ENCODE measurements around the gene CAMTA1.
A peak's percentile ranks its signal among the peaks of the same experiment; 100 is the strongest.

CAMTA1 gene

GRCh38 chr1:7225711-7226505 lies 440.7 kb downstream of the CAMTA1 start:
- Histone ChIP-seq H3K18ac (ENCODE audit: low read length) (no peak overlapping the region), H2BK120ac (ENCODE audit: insufficient read depth, low read length, poor library complexity) (no peak overlapping the region), H2AFZ (ENCODE audit: insufficient read depth, low read length, poor library complexity) (no peak overlapping the region), H3K27me3 (ENCODE audit: insufficient read depth, low read length) (no peaks in the 10 kb centered on the region), H4K8ac (ENCODE audit: low read depth, low read length) (no peak overlapping the region), H4K12ac (ENCODE audit: low read depth, low read length) (no peak overlapping the region), H3K79me1 (ENCODE audit: low read length) (no peaks in the 10 kb centered on the region), H2BK12ac (ENCODE audit: low read length) (no peak overlapping the region), H3K23ac (ENCODE audit: low read length) (no peak overlapping the region), H3K79me2 (ENCODE audit: control insufficient read depth, insufficient read depth, low read length, poor library complexity) (no peaks in the 10 kb centered on the region), H3K36me3 (ENCODE audit: control insufficient read depth in 1 of 2, insufficient read depth in 2 of 2, low read length in 2 of 2) (no peaks in the 10 kb centered on the region), H3K27ac (ENCODE audit: low read depth, low read length) (no peak overlapping the region), H3K9me3 (ENCODE audit: insufficient read depth, low read depth, low read length) (no peaks in the 10 kb centered on the region), H3K14ac (ENCODE audit: low read length) (no peak overlapping the region), H3K4me1 (ENCODE audit: control insufficient read depth in 1 of 2, insufficient read depth in 2 of 2, low read length in 2 of 2) (no peaks in the 10 kb centered on the region), H3K4ac (ENCODE audit: low read depth, low read length) (no peak overlapping the region), H2BK5ac (ENCODE audit: low read depth, low read length, poor library complexity) (no peak overlapping the region), H3K4me3 (ENCODE audit: low read depth, low read length) (peak overlapping the region; percentile 23), H4K91ac (ENCODE audit: low read depth, low read length) (no peak overlapping the region), H2AK5ac (ENCODE audit: low read length) (no peak overlapping the region), H3K9ac (ENCODE audit: low read length) (no peak overlapping the region), H3K4me2 (ENCODE audit: low read length) (no peak overlapping the region)
- DNase-seq = no peak
- WGBS (ENCODE audit: extremely low coverage, insufficient coverage, insufficient read length) = no CpG with 5 or more reads among the region's 11 CpGs

GRCh38 chr1:7227654-7228053 lies 442.4 kb downstream of the CAMTA1 start:
- WGBS (ENCODE audit: extremely low coverage, insufficient coverage, insufficient read length) = no CpG with 5 or more reads among the region's 5 CpGs
- Histone ChIP-seq H3K27me3 (ENCODE audit: insufficient read depth, low read length) (no peaks in the 10 kb centered on the region), H3K4me3 (ENCODE audit: low read depth, low read length) (no peak overlapping the region)

GRCh38 chr1:7228252-7228961 lies 443.2 kb downstream of the CAMTA1 start:
- Histone ChIP-seq H3K4me2 (ENCODE audit: low read length) (no peak overlapping the region), H2BK5ac (ENCODE audit: low read depth, low read length, poor library complexity) (no peak overlapping the region)

More at GRCh38 chr1:7227654-7228053, 442.4 kb downstream of the CAMTA1 start:
- H2BK5ac ChIP-seq (ENCODE audit: low read depth, low read length, poor library complexity) = no peak overlapping the region
- H3K4ac ChIP-seq (ENCODE audit: low read depth, low read length) = no peak overlapping the region
- H3K9me3 ChIP-seq (ENCODE audit: insufficient read depth, low read depth, low read length) = no peaks in the 10 kb centered on the region
- no peaks in the 10 kb centered on the region for H3K79me2 ChIP-seq (ENCODE audit: control insufficient read depth, insufficient read depth, low read length, poor library complexity)
- H3K4me2 ChIP-seq (ENCODE audit: low read length) = no peak overlapping the region
- no peaks in the 10 kb centered on the region for H3K79me1 ChIP-seq (ENCODE audit: low read length)
- no peaks in the 10 kb centered on the region for H3K36me3 ChIP-seq (ENCODE audit: control insufficient read depth in 1 of 2, insufficient read depth in 2 of 2, low read length in 2 of 2)
- no peak overlapping the region for H3K14ac ChIP-seq (ENCODE audit: low read length)
- no peak overlapping the region for H2BK12ac ChIP-seq (ENCODE audit: low read length)
- no peak overlapping the region for H3K23ac ChIP-seq (ENCODE audit: low read length)
- H3K4me1 ChIP-seq (ENCODE audit: control insufficient read depth in 1 of 2, insufficient read depth in 2 of 2, low read length in 2 of 2) = no peaks in the 10 kb centered on the region
- no peak overlapping the region for H3K9ac ChIP-seq (ENCODE audit: low read length)
- no peak overlapping the region for H2AFZ ChIP-seq (ENCODE audit: insufficient read depth, low read length, poor library complexity)
- no peak overlapping the region for H4K12ac ChIP-seq (ENCODE audit: low read depth, low read length)
- no peak overlapping the region for H4K8ac ChIP-seq (ENCODE audit: low read depth, low read length)
- H3K27ac ChIP-seq (ENCODE audit: low read depth, low read length) = no peak overlapping the region
- no peak overlapping the region for H3K18ac ChIP-seq (ENCODE audit: low read length)
- no peak overlapping the region for H4K91ac ChIP-seq (ENCODE audit: low read depth, low read length)
- no peak for DNase-seq
- no peak overlapping the region for H2AK5ac ChIP-seq (ENCODE audit: low read length)
- H2BK120ac ChIP-seq (ENCODE audit: insufficient read depth, low read length, poor library complexity) = no peak overlapping the region

GRCh38 chr1:7229186-7229585 lies 443.9 kb downstream of the CAMTA1 start:
- Histone ChIP-seq H4K8ac (ENCODE audit: low read depth, low read length) (no peak overlapping the region), H3K27me3 (ENCODE audit: insufficient read depth, low read length) (no peaks in the 10 kb centered on the region), H3K23ac (ENCODE audit: low read length) (no peak overlapping the region), H2AK5ac (ENCODE audit: low read length) (no peak overlapping the region), H3K14ac (ENCODE audit: low read length) (no peak overlapping the region), H2AFZ (ENCODE audit: insufficient read depth, low read length, poor library complexity) (no peak overlapping the region), H3K79me2 (ENCODE audit: control insufficient read depth, insufficient read depth, low read length, poor library complexity) (no peaks in the 10 kb centered on the region), H3K4me1 (ENCODE audit: control insufficient read depth in 1 of 2, insufficient read depth in 2 of 2, low read length in 2 of 2) (no peaks in the 10 kb centered on the region), H3K4me3 (ENCODE audit: low read depth, low read length) (no peak overlapping the region), H2BK120ac (ENCODE audit: insufficient read depth, low read length, poor library complexity) (no peak overlapping the region), H2BK5ac (ENCODE audit: low read depth, low read length, poor library complexity) (no peak overlapping the region), H3K18ac (ENCODE audit: low read length) (no peak overlapping the region), H4K12ac (ENCODE audit: low read depth, low read length) (no peak overlapping the region), H3K27ac (ENCODE audit: low read depth, low read length) (no peak overlapping the region), H3K9ac (ENCODE audit: low read length) (no peak overlapping the region), H2BK12ac (ENCODE audit: low read length) (no peak overlapping the region), H3K4me2 (ENCODE audit: low read length) (no peak overlapping the region), H4K91ac (ENCODE audit: low read depth, low read length) (no peak overlapping the region), H3K36me3 (ENCODE audit: control insufficient read depth in 1 of 2, insufficient read depth in 2 of 2, low read length in 2 of 2) (no peaks in the 10 kb centered on the region), H3K4ac (ENCODE audit: low read depth, low read length) (no peak overlapping the region), H3K79me1 (ENCODE audit: low read length) (no peaks in the 10 kb centered on the region), H3K9me3 (ENCODE audit: insufficient read depth, low read depth, low read length) (no peaks in the 10 kb centered on the region)
- WGBS (ENCODE audit: extremely low coverage, insufficient coverage, insufficient read length) = no CpG with 5 or more reads among the region's 4 CpGs
- DNase-seq = no peak

More at GRCh38 chr1:7228252-7228961, 443.2 kb downstream of the CAMTA1 start:
- Histone ChIP-seq H3K9me3 (ENCODE audit: insufficient read depth, low read depth, low read length) (no peaks in the 10 kb centered on the region), H3K79me1 (ENCODE audit: low read length) (no peaks in the 10 kb centered on the region), H2BK120ac (ENCODE audit: insufficient read depth, low read length, poor library complexity) (no peak overlapping the region), H3K4me1 (ENCODE audit: control insufficient read depth in 1 of 2, insufficient read depth in 2 of 2, low read length in 2 of 2) (no peaks in the 10 kb centered on the region), H3K18ac (ENCODE audit: low read length) (no peak overlapping the region), H3K27ac (ENCODE audit: low read depth, low read length) (no peak overlapping the region), H2AK5ac (ENCODE audit: low read length) (no peak overlapping the region), H3K14ac (ENCODE audit: low read length) (no peak overlapping the region), H4K12ac (ENCODE audit: low read depth, low read length) (no peak overlapping the region), H3K9ac (ENCODE audit: low read length) (no peak overlapping the region), H3K4ac (ENCODE audit: low read depth, low read length) (no peak overlapping the region), H3K36me3 (ENCODE audit: control insufficient read depth in 1 of 2, insufficient read depth in 2 of 2, low read length in 2 of 2) (no peaks in the 10 kb centered on the region), H3K4me3 (ENCODE audit: low read depth, low read length) (no peak overlapping the region), H2BK12ac (ENCODE audit: low read length) (no peak overlapping the region), H3K27me3 (ENCODE audit: insufficient read depth, low read length) (no peaks in the 10 kb centered on the region), H4K8ac (ENCODE audit: low read depth, low read length) (no peak overlapping the region), H3K79me2 (ENCODE audit: control insufficient read depth, insufficient read depth, low read length, poor library complexity) (no peaks in the 10 kb centered on the region), H2AFZ (ENCODE audit: insufficient read depth, low read length, poor library complexity) (no peak overlapping the region), H3K23ac (ENCODE audit: low read length) (no peak overlapping the region), H4K91ac (ENCODE audit: low read depth, low read length) (no peak overlapping the region)
- no CpG with 5 or more reads among the region's 17 CpGs for WGBS (ENCODE audit: extremely low coverage, insufficient coverage, insufficient read length)
- DNase-seq = no peak
